Measurements from ENCODE around the gene KHSRP.

GRCh38 chr19:6443986-6444385, 19.4 kb upstream of the KHSRP start:
- no peak for TF ChIP-seq POLR2A (IDR thresholded peaks at IDR 0.05; ENCODE audit: low read depth, low read length)
- no peak for TF ChIP-seq CTCF (conservative IDR thresholded peaks at IDR 0.05; ENCODE audit: low read depth, low read length)
- no peak for TF ChIP-seq RFX5 (IDR thresholded peaks at IDR 0.05; ENCODE audit: low read depth, low read length)
- TF ChIP-seq MAZ (IDR thresholded peaks at IDR 0.05; ENCODE audit: borderline replicate concordance, low read depth, low read length): no peak
- no peak for TF ChIP-seq CEBPB (IDR thresholded peaks at IDR 0.05; ENCODE audit: low read depth, low read length)
- no peak for TF ChIP-seq RAD21 (IDR thresholded peaks at IDR 0.05; ENCODE audit: low read length)
- TF ChIP-seq, protein P1, sequence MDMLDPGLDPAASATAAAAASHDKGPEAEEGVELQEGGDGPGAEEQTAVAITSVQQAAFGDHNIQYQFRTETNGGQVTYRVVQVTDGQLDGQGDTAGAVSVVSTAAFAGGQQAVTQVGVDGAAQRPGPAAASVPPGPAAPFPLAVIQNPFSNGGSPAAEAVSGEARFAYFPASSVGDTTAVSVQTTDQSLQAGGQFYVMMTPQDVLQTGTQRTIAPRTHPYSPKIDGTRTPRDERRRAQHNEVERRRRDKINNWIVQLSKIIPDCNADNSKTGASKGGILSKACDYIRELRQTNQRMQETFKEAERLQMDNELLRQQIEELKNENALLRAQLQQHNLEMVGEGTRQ (IDR thresholded peaks at IDR 0.05; ENCODE audit: low read depth, low read length): no peak
- TF ChIP-seq ELK1 (IDR thresholded peaks at IDR 0.05; ENCODE audit: borderline replicate concordance, low read depth, low read length): no peak
- TF ChIP-seq SMC3 (IDR thresholded peaks at IDR 0.05; ENCODE audit: low read depth, low read length): no peak
- TF ChIP-seq CHD1 (IDR thresholded peaks at IDR 0.05; ENCODE audit: low read depth, low read length): no peak
- TF ChIP-seq MXI1 (IDR thresholded peaks at IDR 0.05; ENCODE audit: borderline replicate concordance, low read depth, low read length): no peak

Measured in IMR-90 (cell line).